Calu3 (cell line): ENCODE measurements around the gene SYNE2. TPM values are rescaled to one million over a fixed set of nuclear protein-coding genes. Genes with fewer than 3 reads are reported as not detected.
A peak's percentile ranks its signal among the peaks of the same experiment; 100 is the strongest.

Source experiments
- BruUV-seq: library from RNA; stranded (reverse); fragments of 400-500 nt; replicated peaks from 2 replicates; lab custom pipeline; 2021; lab: Mats Ljungman, UMichigan
- CTCF ChIA-PET: fragments of 300-600 bp; sonication (Branson Sonifier 250); formaldehyde crosslinking; loops from one replicate; lab custom pipeline; 2022; ENCODE audit warnings: antibody characterized with exemption; lab: Charles Lee
- DNase-seq: peaks from one replicate; pipeline ENCODE4 v3.0.0; 2022
- H3K27ac Mint-ChIP-seq: one replicate; pipeline ENCODE4 v1.8.0; 2022; ENCODE audit warnings: mixed read lengths; ENCODE audit not compliant: unreplicated experiment
- H3K27me3 Mint-ChIP-seq: one replicate; pipeline ENCODE4 v1.8.0; 2022; ENCODE audit warnings: mixed read lengths; ENCODE audit not compliant: unreplicated experiment
- H3K36me3 Mint-ChIP-seq: one replicate; pipeline ENCODE4 v1.8.0; 2022; ENCODE audit warnings: mild to moderate bottlenecking, moderate library complexity, mixed read lengths; ENCODE audit not compliant: insufficient read depth, unreplicated experiment
- H3K4me1 Mint-ChIP-seq: one replicate; pipeline ENCODE4 v1.8.0; 2022; ENCODE audit warnings: mild to moderate bottlenecking, low read depth, mixed read lengths; ENCODE audit not compliant: unreplicated experiment
- H3K4me3 Mint-ChIP-seq: one replicate; pipeline ENCODE4 v1.8.0; 2022; ENCODE audit warnings: mild to moderate bottlenecking, low read depth, moderate library complexity, mixed read lengths; ENCODE audit not compliant: unreplicated experiment
- H3K9me3 Mint-ChIP-seq: one replicate; pipeline ENCODE4 v1.8.0; 2022; ENCODE audit warnings: low read depth, mixed read lengths; ENCODE audit not compliant: unreplicated experiment
- intact Hi-C: fragments of 100-400 bp; cut with micrococcal nuclease; formaldehyde crosslinking; loops from one replicate; pipeline ENCODE4 v1.10.0; 2022; ENCODE audit not compliant: unreplicated experiment
- total RNA-seq: library from RNA; stranded (reverse); gene quantifications from 2 replicates; pipeline ENCODE4 v1.2.3, GENCODE V29; 2022
- TF ChIP-seq, protein P1 (sequence below): fragments of 200-600 bp; IDR thresholded peaks from one replicate; pipeline ENCODE4 v1.8.0; 2022; ENCODE audit warnings: antibody characterized with exemption; ENCODE audit not compliant: unreplicated experiment

SYNE2 gene
- total RNA-seq, 1 experiment from 2014 or later, result 171 TPM

DNA sequence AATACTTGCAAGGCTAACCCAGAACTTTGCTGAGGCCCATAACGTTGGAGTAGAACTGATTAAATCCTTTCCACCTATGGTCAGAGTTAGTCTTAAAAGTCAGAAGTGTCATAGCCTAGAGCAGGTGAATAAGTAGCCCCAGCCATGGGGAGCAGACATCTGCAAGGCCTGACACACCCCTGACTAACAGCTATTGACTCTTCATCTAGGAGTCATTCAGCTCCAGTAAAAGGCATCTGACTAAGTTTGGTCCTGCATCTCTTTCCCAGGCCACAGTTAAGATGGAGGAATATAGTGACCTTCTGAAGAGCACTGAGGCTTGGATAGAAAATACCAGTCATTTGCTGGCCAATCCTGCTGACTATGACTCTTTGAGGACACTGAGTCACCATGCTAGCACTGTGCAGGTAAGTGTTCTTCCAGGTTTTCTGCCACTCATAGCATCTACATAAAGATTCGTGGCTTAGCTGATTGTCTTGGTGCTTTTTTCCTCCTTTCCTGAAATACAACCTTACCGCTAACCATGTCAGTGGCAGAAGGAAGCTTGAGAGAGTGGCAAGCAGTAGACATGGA is 228.5 kb downstream of the SYNE2 start:
- BruUV-seq, result no TSS peak
- Mint-ChIP-seq H3K27ac (no peak overlapping the region), H3K4me3 (no peak overlapping the region), H3K36me3 (peaks cover 21% of the 10 kb centered on the region), H3K9me3 (no peaks in the 10 kb centered on the region), H3K27me3 (no peaks in the 10 kb centered on the region), H3K4me1 (no peaks in the 10 kb centered on the region)
- intact Hi-C loops, result no loop called here
- TF ChIP-seq, protein P1, sequence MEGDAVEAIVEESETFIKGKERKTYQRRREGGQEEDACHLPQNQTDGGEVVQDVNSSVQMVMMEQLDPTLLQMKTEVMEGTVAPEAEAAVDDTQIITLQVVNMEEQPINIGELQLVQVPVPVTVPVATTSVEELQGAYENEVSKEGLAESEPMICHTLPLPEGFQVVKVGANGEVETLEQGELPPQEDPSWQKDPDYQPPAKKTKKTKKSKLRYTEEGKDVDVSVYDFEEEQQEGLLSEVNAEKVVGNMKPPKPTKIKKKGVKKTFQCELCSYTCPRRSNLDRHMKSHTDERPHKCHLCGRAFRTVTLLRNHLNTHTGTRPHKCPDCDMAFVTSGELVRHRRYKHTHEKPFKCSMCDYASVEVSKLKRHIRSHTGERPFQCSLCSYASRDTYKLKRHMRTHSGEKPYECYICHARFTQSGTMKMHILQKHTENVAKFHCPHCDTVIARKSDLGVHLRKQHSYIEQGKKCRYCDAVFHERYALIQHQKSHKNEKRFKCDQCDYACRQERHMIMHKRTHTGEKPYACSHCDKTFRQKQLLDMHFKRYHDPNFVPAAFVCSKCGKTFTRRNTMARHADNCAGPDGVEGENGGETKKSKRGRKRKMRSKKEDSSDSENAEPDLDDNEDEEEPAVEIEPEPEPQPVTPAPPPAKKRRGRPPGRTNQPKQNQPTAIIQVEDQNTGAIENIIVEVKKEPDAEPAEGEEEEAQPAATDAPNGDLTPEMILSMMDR, result no peak
- CTCF ChIA-PET, result no interaction called here
- no peak for DNase-seq

DNA sequence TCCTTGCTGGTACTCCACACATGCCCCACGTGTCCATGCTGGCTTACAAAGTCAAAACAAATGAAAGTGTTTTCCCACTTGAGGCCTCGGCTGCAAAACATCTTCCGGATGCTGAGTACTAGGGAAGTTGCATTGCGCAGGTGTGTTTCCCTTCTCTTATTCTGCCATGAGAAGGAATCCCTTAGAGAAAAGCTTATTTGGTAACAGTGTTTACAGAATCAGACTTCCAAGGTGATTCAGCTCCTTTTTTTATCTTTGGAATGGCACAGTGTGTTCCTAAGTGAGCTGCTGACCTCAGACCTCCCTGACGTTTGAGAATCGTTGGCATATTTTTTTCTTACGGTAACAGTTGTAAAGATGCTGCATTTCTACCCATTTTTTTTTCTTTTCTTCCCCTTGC is 230.0 kb downstream of the SYNE2 start:
- no peaks in the 10 kb centered on the region for H3K27me3 Mint-ChIP-seq
- CTCF ChIA-PET, result no interaction called here
- no TSS peak for BruUV-seq
- no peaks in the 10 kb centered on the region for H3K4me1 Mint-ChIP-seq
- no peak for DNase-seq
- TF ChIP-seq, protein P1, result no peak
- peak overlapping the region; percentile 25 for H3K27ac Mint-ChIP-seq
- no peak overlapping the region for H3K4me3 Mint-ChIP-seq
- intact Hi-C loops, result no loop called here
- peaks cover 21% of the 10 kb centered on the region for H3K36me3 Mint-ChIP-seq
- no peaks in the 10 kb centered on the region for H3K9me3 Mint-ChIP-seq

DNA sequence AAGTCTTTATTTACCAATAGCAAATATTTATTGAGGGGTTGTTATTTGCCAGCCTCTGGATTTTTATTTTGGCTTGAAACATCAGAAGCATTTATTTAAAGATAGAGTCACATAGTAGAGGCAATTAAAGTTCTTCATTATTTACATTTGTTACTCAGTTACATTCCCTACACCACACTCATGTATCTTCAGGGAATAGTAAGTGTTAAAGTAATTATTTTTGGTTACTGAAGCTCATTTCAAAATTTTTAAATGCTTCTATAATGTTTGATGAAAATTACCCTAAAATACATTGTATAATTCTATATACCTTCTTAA is 235.8 kb downstream of the SYNE2 start:
- H3K4me3 Mint-ChIP-seq, result no peak overlapping the region
- peaks cover 5% of the 10 kb centered on the region for H3K36me3 Mint-ChIP-seq
- H3K9me3 Mint-ChIP-seq, result no peaks in the 10 kb centered on the region
- TF ChIP-seq, protein P1, result no peak
- DNase-seq, result no peak
- CTCF ChIA-PET, result no interaction called here
- H3K4me1 Mint-ChIP-seq, result peaks cover 22% of the 10 kb centered on the region
- H3K27me3 Mint-ChIP-seq, result no peaks in the 10 kb centered on the region
- no peak overlapping the region for H3K27ac Mint-ChIP-seq
- BruUV-seq, result no TSS peak
- intact Hi-C loops, result no loop called here

DNA sequence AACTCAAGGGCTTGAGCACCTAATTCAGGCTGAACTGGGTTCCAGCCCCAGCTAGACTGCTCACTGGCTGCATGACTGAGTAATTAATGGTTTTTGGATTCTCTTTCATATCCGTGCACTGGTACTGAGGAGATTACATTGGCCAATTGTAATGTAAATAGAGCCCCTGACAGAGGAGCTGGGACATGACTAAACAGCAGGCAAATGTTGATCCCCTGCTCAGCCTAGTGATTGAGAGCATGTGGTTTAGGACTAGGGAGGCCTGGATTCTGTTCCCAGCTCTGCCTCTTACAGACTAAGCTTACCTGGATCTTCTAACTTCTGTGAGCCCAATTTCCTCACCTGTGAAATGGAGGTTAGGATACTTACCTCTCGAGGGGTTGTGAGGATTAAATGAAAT is 237.1 kb downstream of the SYNE2 start:
- BruUV-seq, result no TSS peak
- H3K27ac Mint-ChIP-seq, result no peak overlapping the region
- no peaks in the 10 kb centered on the region for H3K9me3 Mint-ChIP-seq
- peaks cover 9% of the 10 kb centered on the region for H3K36me3 Mint-ChIP-seq
- H3K4me1 Mint-ChIP-seq, result peaks cover 22% of the 10 kb centered on the region
- intact Hi-C loops, result no loop called here
- TF ChIP-seq, protein P1, result no peak
- no peaks in the 10 kb centered on the region for H3K27me3 Mint-ChIP-seq
- CTCF ChIA-PET, result no interaction called here
- no peak for DNase-seq
- no peak overlapping the region for H3K4me3 Mint-ChIP-seq
